T-cell (primary cell): Measurements from ENCODE around the gene MPC2. TPM values are rescaled to one million over a fixed set of nuclear protein-coding genes. Genes with fewer than 3 reads are reported as not detected.
A peak's percentile ranks its signal among the peaks of the same experiment; 100 is the strongest.

Experiments used
- ATAC-seq, 4 experiments: fragments of 200-7000 bp in 3 of 4; fragments of 150-1000 bp in 1 of 4; cut with Tn5 transposase; replicated peaks in 1 of 4; 1 replicate in 3 of 4; 2 replicates in 1 of 4; pipeline ENCODE4 v1.10.0; 2021; ENCODE audit warnings: moderate library complexity in 3 of 4, mild to moderate bottlenecking in 2 of 4, moderate number of reproducible peaks in 1 of 4
- CTCF ChIA-PET, 2 donors: fragments of 300-600 bp; sonication (Branson Sonifier 250); formaldehyde crosslinking; loops; one replicate each; lab custom pipeline; 2022; ENCODE audit warnings: antibody characterized with exemption in 2 of 2; lab: Charles Lee
- POLR2A ChIA-PET, 2 donors: fragments of 300-600 bp; sonication (Branson Sonifier 250); formaldehyde crosslinking; loops; one replicate each; lab custom pipeline; 2022; ENCODE audit warnings: antibody characterized with exemption in 2 of 2; lab: Charles Lee
- DNase-seq, 35 experiments: peaks; one replicate each; pipeline versions ENCODE4 v3.0.0 to v3.0.0-alpha.2; 2013 to 2023
- H3K27ac ChIP-seq: one replicate; pipeline ENCODE4 v1.5.1; 2013; ENCODE audit warnings: low read length
- H3K27me3 ChIP-seq, 2 experiments: replicated peaks in 1 of 2; 1 replicate in 1 of 2; 2 replicates in 1 of 2; pipeline versions ENCODE4 v1.6.1 to v1.7.0; 2013; ENCODE audit warnings: low read length in 1 of 2, mixed read lengths in 1 of 2; ENCODE audit not compliant: control insufficient read depth in 2 of 2, insufficient read depth in 2 of 2; ENCODE audit errors: extremely low read depth in 1 of 2
- H3K36me3 ChIP-seq, 2 donors: 1 replicate in 1 of 2; 2 replicates in 1 of 2; pipeline versions ENCODE4 v1.6.1 to v1.7.0; 2013; ENCODE audit warnings: low read length in 1 of 2; ENCODE audit not compliant: control insufficient read depth in 2 of 2, insufficient read depth in 1 of 2; ENCODE audit errors: extremely low read depth in 1 of 2
- H3K4me1 ChIP-seq, 2 experiments: 1 replicate in 1 of 2; 2 replicates in 1 of 2; pipeline versions ENCODE4 v1.6.1 to v1.7.0; 2013; ENCODE audit warnings: low read length in 2 of 2, mixed read lengths in 1 of 2; ENCODE audit not compliant: insufficient read depth in 2 of 2, control insufficient read depth in 1 of 2; ENCODE audit errors: extremely low read depth in 1 of 2
- H3K4me3 ChIP-seq, 2 donors: 1 replicate in 1 of 2; 2 replicates in 1 of 2; pipeline versions ENCODE4 v1.5.1 to v1.7.0; 2013; ENCODE audit warnings: mild to moderate bottlenecking in 2 of 2, low read length in 1 of 2, moderate library complexity in 1 of 2; ENCODE audit not compliant: control insufficient read depth in 1 of 2; ENCODE audit errors: extremely low read depth in 1 of 2
- H3K9me3 ChIP-seq: 2 replicates; pipeline ENCODE4 v1.7.0; 2013
- H3K27ac Mint-ChIP-seq, 2 donors: one replicate each; pipeline ENCODE4 v1.8.0; 2020 to 2021; ENCODE audit warnings: mild to moderate bottlenecking in 2 of 2, mixed read lengths in 2 of 2
- H3K27me3 Mint-ChIP-seq, 2 donors: one replicate each; pipeline ENCODE4 v1.8.0; 2021 to 2022; ENCODE audit warnings: mixed read lengths in 2 of 2
- H3K36me3 Mint-ChIP-seq: one replicate; pipeline ENCODE4 v1.8.0; 2021; ENCODE audit warnings: mixed read lengths
- H3K4me1 Mint-ChIP-seq, 3 donors: one replicate each; pipeline ENCODE4 v1.8.0; 2020 to 2022; ENCODE audit warnings: mixed read lengths in 3 of 3, mild to moderate bottlenecking in 1 of 3
- H3K4me3 Mint-ChIP-seq, 3 donors: one replicate each; pipeline ENCODE4 v1.8.0; 2020 to 2022; ENCODE audit warnings: mild to moderate bottlenecking in 3 of 3, mixed read lengths in 3 of 3, moderate library complexity in 3 of 3
- H3K9me3 Mint-ChIP-seq, 3 donors: one replicate each; pipeline ENCODE4 v1.8.0; 2020 to 2022; ENCODE audit warnings: mixed read lengths in 3 of 3
- WGBS: methylation state at CpG from one replicate; pipeline ENCODE4 v1.1.5; 2013; ENCODE audit warnings: missing lambda C conversion rate; ENCODE audit not compliant: insufficient coverage; 5-methylcytosine and 5-hydroxymethylcytosine counted together
- total RNA-seq, 35 experiments: library from RNA in 6 of 35; stranded (reverse) in 6 of 35; fragments of 120-200 nt in 1 of 35; gene quantifications; one replicate each; pipeline versions ENCODE4 v1.2.1 to v1.2.4 and lab custom pipeline; 2013 to 2026

Gene MPC2
- total RNA-seq (10 to 100 TPM; 29.6 to 36.0 (median 33.1) TPM), total RNA-seq (lab: John Stamatoyannopoulos, UW) (11.1 to 77.3 (median 31.8) reads per million in 29 experiments)
- 42.9 TPM for total RNA-seq (2013)

GRCh38 chr1:167936930-167937708, at the start of gene MPC2:
Gene MPC2 (minus strand): TSS chr1:167937072. CDS start chr1:167935841, 1,231 bp downstream.
- CTCF ChIA-PET: interaction anchor here in 1 of 2 donors (0.5 to 2.6 kb wide), 5 partner anchors 145 to 717 kb away, joined by 3 to 10 read pairs (median 4); partner anchors contain the start of gene POU2F1
- peak within 1 kb of the TSS; percentile 99 to 100 for H3K27ac Mint-ChIP-seq
- WGBS: under 1% methylated on average over 27 of the region's 51 CpGs
- H3K4me3 ChIP-seq: peak within 1 kb of the TSS; percentile 81 to 83
- peak in 34 of 35 experiments; percentile 32 to 74 (median 58) for DNase-seq
- H3K27me3 ChIP-seq: no peaks in the 10 kb centered on the region
- peak; percentile 13 to 20 (median 18) for ATAC-seq
- H3K4me1 Mint-ChIP-seq: peaks cover 36 to 57% (median 52%) of the 10 kb centered on the region in 3 donors
- peak within 1 kb of the TSS; percentile 87 to 96 (median 95) for H3K4me3 Mint-ChIP-seq
- H3K4me1 ChIP-seq: peaks cover 6 to 25% of the 10 kb centered on the region in 2 experiments
- H3K9me3 ChIP-seq: no peaks in the 10 kb centered on the region
- H3K27ac ChIP-seq: peak within 1 kb of the TSS; percentile 97
- H3K36me3 ChIP-seq: no peaks in the 10 kb centered on the region
- no peaks in the 10 kb centered on the region for H3K9me3 Mint-ChIP-seq
- POLR2A ChIA-PET: interaction anchor here in 1 of 2 donors (0.6 to 1.3 kb wide), 3 partner anchors 19 to 1957 kb away, joined by 3 to 5 read pairs (median 3); partner anchors contain the start of gene SCYL3
- H3K36me3 Mint-ChIP-seq: peaks cover 5% of the 10 kb centered on the region
- H3K27me3 Mint-ChIP-seq: no peaks in the 10 kb centered on the region

- CTCF ChIA-PET: no interaction called here
- H3K36me3 ChIP-seq: peaks cover 0 to 18% of the 10 kb centered on the region in 2 donors
- no peak overlapping the region for H3K4me3 Mint-ChIP-seq
Measured at GRCh38 chr1:167984886-167985489, 48.1 kb upstream of the MPC2 start.

GRCh38 chr1:167983797-167984420, 47.0 kb upstream of the MPC2 start:
- no peaks in the 10 kb centered on the region for H3K4me1 ChIP-seq
- no peak overlapping the region for H3K4me3 Mint-ChIP-seq
- H3K27me3 Mint-ChIP-seq: no peaks in the 10 kb centered on the region
- peaks cover 0 to 20% of the 10 kb centered on the region in 2 donors for H3K36me3 ChIP-seq
- no peaks in the 10 kb centered on the region for H3K9me3 Mint-ChIP-seq
- ChIA-PET POLR2A (no interaction called here), CTCF (no interaction called here)
- peaks cover 53% of the 10 kb centered on the region for H3K36me3 Mint-ChIP-seq
- peaks cover 19 to 30% (median 20%) of the 10 kb centered on the region in 3 donors for H3K4me1 Mint-ChIP-seq
- DNase-seq (no peak), ATAC-seq (no peak)
- WGBS: no CpG with 5 or more reads among the region's 2 CpGs
- H3K27ac ChIP-seq: no peak overlapping the region
- H3K27ac Mint-ChIP-seq: no peak overlapping the region
- no peaks in the 10 kb centered on the region for H3K9me3 ChIP-seq
- no peaks in the 10 kb centered on the region for H3K27me3 ChIP-seq
- no peak overlapping the region for H3K4me3 ChIP-seq

More at GRCh38 chr1:167984886-167985489, 48.1 kb upstream of the MPC2 start:
- Histone ChIP-seq H3K4me3 (no peak overlapping the region), H3K27me3 (no peaks in the 10 kb centered on the region), H3K4me1 (no peaks in the 10 kb centered on the region), H3K9me3 (no peaks in the 10 kb centered on the region), H3K27ac (no peak overlapping the region)
- no peak for ATAC-seq
- Mint-ChIP-seq H3K4me1 (peaks cover 19 to 30% (median 20%) of the 10 kb centered on the region in 3 donors), H3K27ac (no peak overlapping the region), H3K27me3 (no peaks in the 10 kb centered on the region), H3K36me3 (peaks cover 52% of the 10 kb centered on the region), H3K9me3 (no peaks in the 10 kb centered on the region)
- no CpG with 5 or more reads among the region's 8 CpGs for WGBS
- DNase-seq: no peak
- POLR2A ChIA-PET: interaction anchor here in 1 of 2 donors (0.5 kb wide), 1 partner anchor 112 kb away, joined by 3 read pairs; no protein-coding TSS in a partner anchor

- CTCF ChIA-PET: no interaction called here
- Mint-ChIP-seq H3K4me1 (peaks cover 19 to 30% (median 20%) of the 10 kb centered on the region in 3 donors), H3K27me3 (no peaks in the 10 kb centered on the region), H3K9me3 (peaks cover 0 to 4% (median 0%) of the 10 kb centered on the region in 3 donors), H3K4me3 (no peak overlapping the region), H3K36me3 (peaks cover 71% of the 10 kb centered on the region), H3K27ac (no peak overlapping the region)
- Histone ChIP-seq H3K9me3 (no peaks in the 10 kb centered on the region), H3K4me3 (no peak overlapping the region), H3K27ac (no peak overlapping the region), H3K36me3 (peaks cover 0 to 21% of the 10 kb centered on the region in 2 donors), H3K4me1 (no peaks in the 10 kb centered on the region), H3K27me3 (no peaks in the 10 kb centered on the region)
- 100% methylated on average over 5 of the region's 9 CpGs for WGBS
- POLR2A ChIA-PET: no interaction called here
- ATAC-seq: no peak
- no peak for DNase-seq
Measured at GRCh38 chr1:167981933-167982332, 45.1 kb upstream of the MPC2 start.

GRCh38 chr1:167977245-167977644, 40.4 kb upstream of the MPC2 start:
- H3K36me3 Mint-ChIP-seq: peaks cover 65% of the 10 kb centered on the region
- POLR2A ChIA-PET: no interaction called here
- no peak for ATAC-seq
- H3K4me1 Mint-ChIP-seq: peaks cover 6 to 14% (median 10%) of the 10 kb centered on the region in 3 donors
- H3K4me3 Mint-ChIP-seq: no peak overlapping the region
- H3K4me3 ChIP-seq: no peak overlapping the region
- H3K27ac ChIP-seq: no peak overlapping the region
- H3K27me3 ChIP-seq: no peaks in the 10 kb centered on the region
- no peak for DNase-seq
- no peak overlapping the region for H3K27ac Mint-ChIP-seq
- no peaks in the 10 kb centered on the region for H3K4me1 ChIP-seq
- peaks cover 6 to 19% of the 10 kb centered on the region in 2 donors for H3K36me3 ChIP-seq
- peaks cover 0 to 4% (median 0%) of the 10 kb centered on the region in 3 donors for H3K9me3 Mint-ChIP-seq
- no peaks in the 10 kb centered on the region for H3K27me3 Mint-ChIP-seq
- WGBS: no CpG with 5 or more reads among the region's 1 CpG
- no peaks in the 10 kb centered on the region for H3K9me3 ChIP-seq
- CTCF ChIA-PET: no interaction called here

- no peak overlapping the region for H3K27ac Mint-ChIP-seq
- H3K4me1 Mint-ChIP-seq: peaks cover 0 to 2% (median 0%) of the 10 kb centered on the region in 3 donors
- Histone ChIP-seq H3K4me1 (no peaks in the 10 kb centered on the region), H3K4me3 (no peak overlapping the region), H3K36me3 (peaks cover 6 to 13% of the 10 kb centered on the region in 2 donors), H3K27ac (no peak overlapping the region), H3K27me3 (no peaks in the 10 kb centered on the region), H3K9me3 (no peaks in the 10 kb centered on the region)
- DNase-seq: no peak
- H3K36me3 Mint-ChIP-seq: peaks cover 54% of the 10 kb centered on the region
- WGBS: no CpG with 5 or more reads among the region's 4 CpGs
- CTCF ChIA-PET: no interaction called here
- POLR2A ChIA-PET: no interaction called here
- no peak for ATAC-seq
- peaks cover 0 to 4% (median 0%) of the 10 kb centered on the region in 3 donors for H3K9me3 Mint-ChIP-seq
- H3K4me3 Mint-ChIP-seq: no peak overlapping the region
- no peaks in the 10 kb centered on the region for H3K27me3 Mint-ChIP-seq
Measured at GRCh38 chr1:167974698-167975097, 37.8 kb upstream of the MPC2 start.
